ENCODE measurements around the gene HIVEP2.

HIVEP2 gene

GRCh38 chr6:142784344-142784743, 160.6 kb downstream of the HIVEP2 start:
- H3K4me1 ChIP-seq: no peaks in the 10 kb centered on the region
- H2AFZ ChIP-seq: no peak overlapping the region
- no peak overlapping the region for H3K9ac ChIP-seq
- no peaks in the 10 kb centered on the region for H3K79me2 ChIP-seq
- H3K4me3 ChIP-seq (ENCODE audit: low read depth, low read length): no peak overlapping the region
- no peak overlapping the region for H3K27ac ChIP-seq
- no peak overlapping the region for H3K4me2 ChIP-seq (ENCODE audit: low read length)
- H3K9me3 ChIP-seq (ENCODE audit: control insufficient read depth, low read length): no peaks in the 10 kb centered on the region
- no peaks in the 10 kb centered on the region for H3K36me3 ChIP-seq (ENCODE audit: control insufficient read depth, insufficient read depth, low read length)
- no peaks in the 10 kb centered on the region for H3K27me3 ChIP-seq (ENCODE audit: control insufficient read depth, insufficient read depth, low read length)
- TF ChIP-seq, protein P1, sequence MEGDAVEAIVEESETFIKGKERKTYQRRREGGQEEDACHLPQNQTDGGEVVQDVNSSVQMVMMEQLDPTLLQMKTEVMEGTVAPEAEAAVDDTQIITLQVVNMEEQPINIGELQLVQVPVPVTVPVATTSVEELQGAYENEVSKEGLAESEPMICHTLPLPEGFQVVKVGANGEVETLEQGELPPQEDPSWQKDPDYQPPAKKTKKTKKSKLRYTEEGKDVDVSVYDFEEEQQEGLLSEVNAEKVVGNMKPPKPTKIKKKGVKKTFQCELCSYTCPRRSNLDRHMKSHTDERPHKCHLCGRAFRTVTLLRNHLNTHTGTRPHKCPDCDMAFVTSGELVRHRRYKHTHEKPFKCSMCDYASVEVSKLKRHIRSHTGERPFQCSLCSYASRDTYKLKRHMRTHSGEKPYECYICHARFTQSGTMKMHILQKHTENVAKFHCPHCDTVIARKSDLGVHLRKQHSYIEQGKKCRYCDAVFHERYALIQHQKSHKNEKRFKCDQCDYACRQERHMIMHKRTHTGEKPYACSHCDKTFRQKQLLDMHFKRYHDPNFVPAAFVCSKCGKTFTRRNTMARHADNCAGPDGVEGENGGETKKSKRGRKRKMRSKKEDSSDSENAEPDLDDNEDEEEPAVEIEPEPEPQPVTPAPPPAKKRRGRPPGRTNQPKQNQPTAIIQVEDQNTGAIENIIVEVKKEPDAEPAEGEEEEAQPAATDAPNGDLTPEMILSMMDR (IDR thresholded peaks at IDR 0.05): no peak

DNA sequence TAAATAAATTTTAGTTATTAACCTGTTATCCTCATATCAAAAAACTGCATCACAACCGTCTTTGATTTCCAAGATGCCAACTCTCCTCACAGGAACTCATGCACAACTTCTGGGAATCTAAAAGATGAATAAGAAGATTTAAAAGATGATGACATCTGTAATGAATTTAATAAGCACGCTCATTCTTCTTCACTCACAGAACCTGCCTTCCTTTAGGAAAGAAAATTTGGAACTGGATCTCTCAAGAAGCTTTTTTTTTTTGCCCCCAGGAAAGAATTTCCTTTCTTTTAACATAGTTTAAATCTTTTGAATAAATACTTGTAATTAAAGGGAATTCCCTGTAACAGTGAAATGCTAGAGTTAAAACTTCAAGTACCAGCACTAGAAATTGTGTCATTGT, 161.5 kb downstream of the HIVEP2 start:
- Histone ChIP-seq H3K4me1 (no peaks in the 10 kb centered on the region), H3K27me3 (ENCODE audit: control insufficient read depth, insufficient read depth, low read length) (no peaks in the 10 kb centered on the region), H3K9ac (no peak overlapping the region), H2AFZ (no peak overlapping the region), H3K4me2 (ENCODE audit: low read length) (no peak overlapping the region), H3K36me3 (ENCODE audit: control insufficient read depth, insufficient read depth, low read length) (no peaks in the 10 kb centered on the region), H3K27ac (no peak overlapping the region), H3K9me3 (ENCODE audit: control insufficient read depth, low read length) (no peaks in the 10 kb centered on the region), H3K79me2 (no peaks in the 10 kb centered on the region), H3K4me3 (ENCODE audit: low read depth, low read length) (no peak overlapping the region)
- TF ChIP-seq, protein P1 (IDR thresholded peaks at IDR 0.05): no peak

DNA sequence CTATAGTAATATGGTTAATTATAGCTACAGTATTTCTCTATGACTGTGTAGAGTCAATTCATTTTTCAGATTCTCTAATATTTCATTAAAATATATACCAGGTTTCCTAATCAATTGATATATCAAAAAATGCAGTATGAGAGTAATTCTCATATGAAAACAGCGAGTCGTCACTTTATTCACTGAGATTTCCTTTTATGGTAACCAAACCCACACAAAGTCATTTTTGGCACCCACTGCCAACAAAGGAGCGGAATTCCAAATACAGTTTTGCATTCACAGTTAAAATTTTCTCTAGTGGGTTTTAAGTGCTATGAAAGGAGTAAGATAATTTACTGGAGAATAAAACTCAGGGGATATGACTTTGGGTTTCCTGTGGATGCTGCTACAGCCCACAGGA, 163.8 kb downstream of the HIVEP2 start:
- Histone ChIP-seq H3K4me1 (no peaks in the 10 kb centered on the region), H3K27ac (no peak overlapping the region), H3K9ac (no peak overlapping the region), H3K27me3 (ENCODE audit: control insufficient read depth, insufficient read depth, low read length) (no peaks in the 10 kb centered on the region), H3K79me2 (no peaks in the 10 kb centered on the region), H3K4me2 (ENCODE audit: low read length) (no peak overlapping the region), H3K9me3 (ENCODE audit: control insufficient read depth, low read length) (no peaks in the 10 kb centered on the region), H3K36me3 (ENCODE audit: control insufficient read depth, insufficient read depth, low read length) (no peaks in the 10 kb centered on the region), H3K4me3 (ENCODE audit: low read depth, low read length) (no peak overlapping the region), H2AFZ (no peak overlapping the region)
- TF ChIP-seq, protein P1 (IDR thresholded peaks at IDR 0.05): no peak

- Histone ChIP-seq H3K4me2 (ENCODE audit: low read length) (no peak overlapping the region), H3K36me3 (ENCODE audit: control insufficient read depth, insufficient read depth, low read length) (no peaks in the 10 kb centered on the region), H3K4me3 (ENCODE audit: low read depth, low read length) (no peak overlapping the region), H3K79me2 (no peaks in the 10 kb centered on the region), H3K9me3 (ENCODE audit: control insufficient read depth, low read length) (no peaks in the 10 kb centered on the region), H2AFZ (no peak overlapping the region), H3K4me1 (no peaks in the 10 kb centered on the region), H3K9ac (no peak overlapping the region), H3K27ac (no peak overlapping the region), H3K27me3 (ENCODE audit: control insufficient read depth, insufficient read depth, low read length) (no peaks in the 10 kb centered on the region)
- TF ChIP-seq, protein P1 (IDR thresholded peaks at IDR 0.05): no peak
Measured at GRCh38 chr6:142773859-142774648, 170.9 kb downstream of the HIVEP2 start.

GRCh38 chr6:142773324-142773723, 171.7 kb downstream of the HIVEP2 start:
- Histone ChIP-seq H3K27me3 (ENCODE audit: control insufficient read depth, insufficient read depth, low read length) (no peaks in the 10 kb centered on the region), H3K9me3 (ENCODE audit: control insufficient read depth, low read length) (no peaks in the 10 kb centered on the region), H3K9ac (no peak overlapping the region), H3K36me3 (ENCODE audit: control insufficient read depth, insufficient read depth, low read length) (no peaks in the 10 kb centered on the region), H2AFZ (no peak overlapping the region), H3K4me3 (ENCODE audit: low read depth, low read length) (no peak overlapping the region), H3K79me2 (no peaks in the 10 kb centered on the region), H3K4me2 (ENCODE audit: low read length) (no peak overlapping the region), H3K4me1 (no peaks in the 10 kb centered on the region), H3K27ac (no peak overlapping the region)
- TF ChIP-seq, protein P1 (IDR thresholded peaks at IDR 0.05): no peak

All from parathyroid adenoma (tissue), 2 donors.